Rectal smooth muscle tissue (tissue), 1 donor: Measurements from ENCODE around the gene MYO1D.

ENCODE experiments used
- H3K27ac ChIP-seq: one replicate; pipeline ENCODE4 v1.7.0; 2013; ENCODE audit warnings: low read depth, low read length, inconsistent platforms
- H3K27me3 ChIP-seq: one replicate; pipeline ENCODE4 v1.7.0; 2013; ENCODE audit warnings: low read length; ENCODE audit not compliant: control insufficient read depth, insufficient read depth
- H3K36me3 ChIP-seq: one replicate; pipeline ENCODE4 v1.7.0; 2013; ENCODE audit warnings: low read length; ENCODE audit not compliant: control insufficient read depth, insufficient read depth
- H3K4me1 ChIP-seq: one replicate; pipeline ENCODE4 v1.7.0; 2013; ENCODE audit warnings: low read length; ENCODE audit not compliant: control insufficient read depth, insufficient read depth
- H3K4me3 ChIP-seq: one replicate; pipeline ENCODE4 v1.7.0; 2013; ENCODE audit warnings: low read length
- H3K9ac ChIP-seq: one replicate; pipeline ENCODE4 v1.7.0; 2013; ENCODE audit warnings: low read length

Gene MYO1D

GRCh38 chr17:32836527-32836926 lies 40.4 kb downstream of the MYO1D start:
- no peak overlapping the region for H3K4me3 ChIP-seq
- no peaks in the 10 kb centered on the region for H3K27me3 ChIP-seq
- H3K9ac ChIP-seq, result no peak overlapping the region
- H3K4me1 ChIP-seq, result no peaks in the 10 kb centered on the region
- H3K36me3 ChIP-seq, result no peaks in the 10 kb centered on the region
- H3K27ac ChIP-seq, result no peak overlapping the region

- no peak overlapping the region for H3K4me3 ChIP-seq
- no peaks in the 10 kb centered on the region for H3K4me1 ChIP-seq
- H3K36me3 ChIP-seq, result no peaks in the 10 kb centered on the region
- H3K27ac ChIP-seq, result no peak overlapping the region
- no peak overlapping the region for H3K9ac ChIP-seq
- no peaks in the 10 kb centered on the region for H3K27me3 ChIP-seq
These were observed 41.6 kb downstream of the MYO1D start for GRCh38 chr17:32835291-32835761.

GRCh38 chr17:32834104-32834503 lies 42.8 kb downstream of the MYO1D start:
- H3K27me3 ChIP-seq, result no peaks in the 10 kb centered on the region
- H3K27ac ChIP-seq, result no peak overlapping the region
- no peaks in the 10 kb centered on the region for H3K36me3 ChIP-seq

GRCh38 chr17:32833526-32833925 lies 43.4 kb downstream of the MYO1D start:
- H3K36me3 ChIP-seq, result no peaks in the 10 kb centered on the region
- H3K9ac ChIP-seq, result no peak overlapping the region
- H3K4me3 ChIP-seq, result no peak overlapping the region
- H3K27ac ChIP-seq, result no peak overlapping the region
- no peaks in the 10 kb centered on the region for H3K27me3 ChIP-seq
- no peaks in the 10 kb centered on the region for H3K4me1 ChIP-seq

More at GRCh38 chr17:32834104-32834503, 42.8 kb downstream of the MYO1D start:
- Histone ChIP-seq H3K4me1 (no peaks in the 10 kb centered on the region), H3K9ac (no peak overlapping the region), H3K4me3 (no peak overlapping the region)

GRCh38 chr17:32833076-32833475 lies 43.8 kb downstream of the MYO1D start:
- no peak overlapping the region for H3K9ac ChIP-seq
- H3K27ac ChIP-seq, result no peak overlapping the region
- no peaks in the 10 kb centered on the region for H3K27me3 ChIP-seq
- H3K4me1 ChIP-seq, result no peaks in the 10 kb centered on the region
- no peaks in the 10 kb centered on the region for H3K36me3 ChIP-seq
- no peak overlapping the region for H3K4me3 ChIP-seq

- Histone ChIP-seq H3K36me3 (no peaks in the 10 kb centered on the region), H3K9ac (no peak overlapping the region), H3K4me3 (no peak overlapping the region), H3K27me3 (no peaks in the 10 kb centered on the region), H3K27ac (no peak overlapping the region), H3K4me1 (no peaks in the 10 kb centered on the region)
These were observed 45.2 kb downstream of the MYO1D start for GRCh38 chr17:32831627-32832243.

- Histone ChIP-seq H3K27ac (no peak overlapping the region), H3K4me1 (no peaks in the 10 kb centered on the region), H3K9ac (no peak overlapping the region), H3K36me3 (no peaks in the 10 kb centered on the region), H3K27me3 (no peaks in the 10 kb centered on the region), H3K4me3 (no peak overlapping the region)
These were observed 45.7 kb downstream of the MYO1D start for GRCh38 chr17:32831223-32831622.

GRCh38 chr17:32828822-32829221 lies 48.1 kb downstream of the MYO1D start:
- no peaks in the 10 kb centered on the region for H3K27me3 ChIP-seq
- no peaks in the 10 kb centered on the region for H3K4me1 ChIP-seq
- no peak overlapping the region for H3K9ac ChIP-seq
- H3K4me3 ChIP-seq, result peak overlapping the region; percentile 32
- no peaks in the 10 kb centered on the region for H3K36me3 ChIP-seq
- H3K27ac ChIP-seq, result no peak overlapping the region

GRCh38 chr17:32827227-32827626 lies 49.7 kb downstream of the MYO1D start:
- no peak overlapping the region for H3K9ac ChIP-seq
- H3K27me3 ChIP-seq, result no peaks in the 10 kb centered on the region
- H3K4me1 ChIP-seq, result no peaks in the 10 kb centered on the region
- H3K4me3 ChIP-seq, result no peak overlapping the region
- no peaks in the 10 kb centered on the region for H3K36me3 ChIP-seq
- H3K27ac ChIP-seq, result no peak overlapping the region

GRCh38 chr17:32826076-32826475 lies 50.8 kb downstream of the MYO1D start:
- Histone ChIP-seq H3K4me1 (no peaks in the 10 kb centered on the region), H3K27ac (no peak overlapping the region), H3K36me3 (no peaks in the 10 kb centered on the region), H3K9ac (no peak overlapping the region), H3K27me3 (no peaks in the 10 kb centered on the region), H3K4me3 (no peak overlapping the region)

- H3K36me3 ChIP-seq, result no peaks in the 10 kb centered on the region
- H3K4me3 ChIP-seq, result no peak overlapping the region
- H3K27me3 ChIP-seq, result no peaks in the 10 kb centered on the region
- no peak overlapping the region for H3K9ac ChIP-seq
- H3K27ac ChIP-seq, result no peak overlapping the region
- no peaks in the 10 kb centered on the region for H3K4me1 ChIP-seq
These were observed 52.6 kb downstream of the MYO1D start for GRCh38 chr17:32824334-32824733.

- peak overlapping the region; percentile 31 for H3K4me3 ChIP-seq
- no peak overlapping the region for H3K27ac ChIP-seq
- H3K27me3 ChIP-seq, result no peaks in the 10 kb centered on the region
- no peaks in the 10 kb centered on the region for H3K4me1 ChIP-seq
- H3K9ac ChIP-seq, result no peak overlapping the region
- H3K36me3 ChIP-seq, result no peaks in the 10 kb centered on the region
These were observed 53.9 kb downstream of the MYO1D start for GRCh38 chr17:32822996-32823395.
